Astrocyte of the spinal cord (primary cell): ENCODE data around the gene RET.

Source experiments
- DNase-seq: peaks from one replicate; pipeline ENCODE4 v3.0.0; 2011; ENCODE audit warnings: low read depth, low spot score
- H3K4me3 ChIP-seq: 2 replicates; pipeline ENCODE4 v1.5.1; 2011; ENCODE audit warnings: low read depth, mild to moderate bottlenecking, low read length, moderate library complexity
- in situ Hi-C: cut with HindIII; loops from 2 replicates; pipeline ENCODE4 v1.10.0; 2017; ENCODE audit warnings: low sequenced_read_pairs
- TF ChIP-seq, protein P1 (sequence below): IDR thresholded peaks from 2 replicates; pipeline ENCODE4 v1.5.1; 2012; ENCODE audit warnings: low read depth, mild to moderate bottlenecking, low read length, inconsistent platforms

The RET gene

GRCh38 chr10:43114088-43114742, 37.3 kb downstream of the RET start:
- no peak for DNase-seq
- TF ChIP-seq, protein P1, sequence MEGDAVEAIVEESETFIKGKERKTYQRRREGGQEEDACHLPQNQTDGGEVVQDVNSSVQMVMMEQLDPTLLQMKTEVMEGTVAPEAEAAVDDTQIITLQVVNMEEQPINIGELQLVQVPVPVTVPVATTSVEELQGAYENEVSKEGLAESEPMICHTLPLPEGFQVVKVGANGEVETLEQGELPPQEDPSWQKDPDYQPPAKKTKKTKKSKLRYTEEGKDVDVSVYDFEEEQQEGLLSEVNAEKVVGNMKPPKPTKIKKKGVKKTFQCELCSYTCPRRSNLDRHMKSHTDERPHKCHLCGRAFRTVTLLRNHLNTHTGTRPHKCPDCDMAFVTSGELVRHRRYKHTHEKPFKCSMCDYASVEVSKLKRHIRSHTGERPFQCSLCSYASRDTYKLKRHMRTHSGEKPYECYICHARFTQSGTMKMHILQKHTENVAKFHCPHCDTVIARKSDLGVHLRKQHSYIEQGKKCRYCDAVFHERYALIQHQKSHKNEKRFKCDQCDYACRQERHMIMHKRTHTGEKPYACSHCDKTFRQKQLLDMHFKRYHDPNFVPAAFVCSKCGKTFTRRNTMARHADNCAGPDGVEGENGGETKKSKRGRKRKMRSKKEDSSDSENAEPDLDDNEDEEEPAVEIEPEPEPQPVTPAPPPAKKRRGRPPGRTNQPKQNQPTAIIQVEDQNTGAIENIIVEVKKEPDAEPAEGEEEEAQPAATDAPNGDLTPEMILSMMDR, result no peak
- no peak overlapping the region for H3K4me3 ChIP-seq
- in situ Hi-C loops, result no loop called here

- in situ Hi-C loops, result no loop called here
- no peak for DNase-seq
- H3K4me3 ChIP-seq, result no peak overlapping the region
- TF ChIP-seq, protein P1, result no peak
Measured at GRCh38 chr10:43114743-43115611, 38.1 kb downstream of the RET start.

- in situ Hi-C loops, result no loop called here
- TF ChIP-seq, protein P1, result no peak
- no peak for DNase-seq
- H3K4me3 ChIP-seq, result no peak overlapping the region
Measured at GRCh38 chr10:43115881-43116595, 39.2 kb downstream of the RET start.

DNA sequence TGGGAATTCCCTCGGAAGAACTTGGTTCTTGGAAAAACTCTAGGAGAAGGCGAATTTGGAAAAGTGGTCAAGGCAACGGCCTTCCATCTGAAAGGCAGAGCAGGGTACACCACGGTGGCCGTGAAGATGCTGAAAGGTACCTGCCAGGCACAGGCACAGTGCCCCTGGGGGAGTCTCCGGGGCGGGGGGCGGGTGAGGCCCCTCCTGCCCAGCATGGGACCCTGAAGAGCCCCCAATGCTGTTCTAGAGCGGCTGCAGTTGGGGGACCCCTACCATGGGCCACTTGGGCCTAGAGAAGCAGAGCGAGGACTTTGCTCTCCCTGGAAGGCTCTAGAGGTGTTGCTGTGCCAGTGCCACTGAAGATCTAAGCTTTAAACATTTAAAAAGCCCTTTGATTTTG, 39.7 kb downstream of the RET start:
- in situ Hi-C loops, result no loop called here
- no peak overlapping the region for H3K4me3 ChIP-seq
- TF ChIP-seq, protein P1, result no peak
- no peak for DNase-seq

GRCh38 chr10:43117031-43117776, 40.3 kb downstream of the RET start:
- no peak overlapping the region for H3K4me3 ChIP-seq
- in situ Hi-C loops, result no loop called here
- no peak for DNase-seq
- TF ChIP-seq, protein P1, result no peak
